ENCODE results near the gene TNXB. TPM values are rescaled to one million over a fixed set of nuclear protein-coding genes. Genes with fewer than 3 reads are reported as not detected.

The TNXB gene
- total and polyA plus RNA-seq, 9 of the 15 experiments (the other 6 are each of a cell fraction or from before 2014, with no cell fraction given): 0.14 to 28.1 (median 12.4) TPM

GRCh38 chr6:32131439-32131948 is 22.4 kb upstream of the TNXB start (continued):
- TF ChIP-seq FOXP1 (CRISPR knock-in tag; IDR thresholded peaks at IDR 0.05) (peak; percentile 59; the same call in 1 of the 2 replicates), XRCC3 (IDR thresholded peaks at IDR 0.05) (no peak), ATF1 (CRISPR knock-in tag; IDR thresholded peaks at IDR 0.05) (no peak), ATF1 (tag; IDR thresholded peaks at IDR 0.05) (peak; percentile 27), MTA3 (IDR thresholded peaks at IDR 0.05; ENCODE audit: borderline replicate concordance) (peak; percentile 78)

- no peaks in the 10 kb centered on the region for H4K20me1 ChIP-seq (replicated peaks; ENCODE audit: control insufficient read depth, insufficient read depth, low read length)
- no peaks in the 10 kb centered on the region for H3K27me3 ChIP-seq (ENCODE audit: control insufficient read depth in 2 of 2, insufficient read depth in 2 of 2, low read length in 2 of 2)
- peaks cover 24% of the 10 kb centered on the region; the same call in 2 of the 3 replicates for H3K36me3 ChIP-seq (ENCODE audit: control insufficient read depth, insufficient read depth, low read length)
- peaks cover 39% of the 10 kb centered on the region for H3K79me2 ChIP-seq (ENCODE audit: control insufficient read depth, insufficient read depth, low read length)
- no peak for FAIRE-seq
- peak overlapping the region; percentile 83 for H3K27ac ChIP-seq (ENCODE audit: extremely low read depth, low read depth, low read length)
- peak; percentile 35 for ATAC-seq
- in situ Hi-C loops (cut with MboI): no loop called here
- no peaks in the 10 kb centered on the region for H3K9me3 ChIP-seq (replicated peaks; ENCODE audit: control insufficient read depth, insufficient read depth, low read depth, low read length)
- H3K4me3 ChIP-seq: peak overlapping the region; percentile 91
- H3K4me2 ChIP-seq (ENCODE audit: insufficient read depth, low read length): peak overlapping the region; percentile 90
- peak overlapping the region; percentile 69 to 90 for H3K9ac ChIP-seq (ENCODE audit: insufficient read depth in 1 of 2, low read depth in 2 of 2, low read length in 2 of 2)
- POLR2A ChIA-PET: interaction anchor here (0.6 to 3.9 kb wide), 24 partner anchors 8 to 1815 kb away, joined by 3 to 23 read pairs (median 4); partner anchors contain the start of genes AGPAT1, DXO, EGFL8 and HSPA1B
- CTCF ChIA-PET (ENCODE audit: low intra/inter-chr PET ratio): no interaction called here
- intact Hi-C loops (cut with micrococcal nuclease): loop anchor here (1.0 to 5.0 kb wide), 5 partner anchors 25 to 1073 kb away; partner anchors contain the start of genes AGPAT1, HSD17B8, PPT2 and RXRB
- WGBS (ENCODE audit: insufficient coverage, low coverage, missing lambda C conversion rate): 2% methylated on average over 22 of the region's 22 CpGs
- DNase-seq (ENCODE audit: extremely low read depth in 1 of 4, low spot score in 3 of 4): peak in 3 of 4 experiments; percentile 37 to 73 (median 48)
- TSS peak; percentile 58 for BruUV-seq (replicated peaks)
- H3K4me1 ChIP-seq (replicated peaks in 1 of 2; ENCODE audit: control insufficient read depth in 2 of 2, insufficient read depth in 2 of 2, low read length in 2 of 2): peaks cover 38 to 39% of the 10 kb centered on the region in 2 experiments
- peak overlapping the region; percentile 74 for H2AFZ ChIP-seq (ENCODE audit: low read depth, low read length)
- no peaks in the 10 kb centered on the region for H3K9me1 ChIP-seq (ENCODE audit: control insufficient read depth, insufficient read depth, low read length)
- TF ChIP-seq RREB1 (CRISPR knock-in tag; IDR thresholded peaks at IDR 0.05) (0 out of 2 replicates have a peak, but pooled peaks have one; percentile 15), BRD9 (IDR thresholded peaks at IDR 0.05; ENCODE audit: low read depth, partially characterized antibody) (peak; percentile 31), MCM2 (IDR thresholded peaks at IDR 0.05; ENCODE audit: low read depth) (no peak), CHAMP1 (IDR thresholded peaks at IDR 0.05) (no peak), MIER1 (IDR thresholded peaks at IDR 0.05; ENCODE audit: low read depth) (peak; percentile 75)
Observed at GRCh38 chr6:32129297-32130088, 20.4 kb upstream of the TNXB start.

Measured in K562 (cell line).